ENCODE measurements around the gene KCNH5. TPM values are rescaled to one million over a fixed set of nuclear protein-coding genes. Genes with fewer than 3 reads are reported as not detected.

Gene KCNH5
- total and polyA plus RNA-seq, 12 donors = 0.15 TPM; not detected in 11

DNA sequence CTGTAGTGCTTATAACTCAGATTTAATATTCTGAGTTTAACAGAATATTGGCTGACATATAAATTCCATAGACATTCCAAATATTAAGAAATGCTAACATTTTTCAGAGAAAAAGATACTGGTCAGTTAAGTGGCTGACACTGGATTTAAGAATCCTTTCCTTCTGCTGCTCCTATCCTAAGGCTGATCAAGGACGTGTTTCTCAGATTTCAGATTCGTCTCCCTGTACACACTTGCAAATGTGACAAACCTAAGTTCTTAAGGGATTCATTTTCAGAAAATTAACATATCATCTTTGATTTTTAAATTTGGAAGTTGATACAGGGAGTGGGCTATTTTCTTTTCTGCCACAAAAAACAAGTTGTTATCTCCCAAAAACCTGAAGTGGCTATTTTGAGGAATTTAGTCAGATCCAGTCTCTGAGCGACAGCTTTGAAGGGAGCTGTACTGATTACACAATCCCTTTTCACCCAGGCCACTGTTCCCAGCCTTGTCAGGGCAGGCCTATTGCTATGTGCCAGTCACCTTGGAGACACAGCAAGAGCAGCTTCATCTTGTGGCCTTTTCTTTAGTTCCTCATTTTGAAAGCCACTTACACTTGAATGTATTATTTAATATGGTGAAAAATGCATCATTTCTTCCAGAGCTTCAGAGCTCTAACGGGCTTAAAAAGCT is 370.6 kb downstream of the KCNH5 start:
- Histone ChIP-seq H3K27ac (no peak overlapping the region), H3K4me1 (no peaks in the 10 kb centered on the region), H3K9me3 (peaks cover 0 to 2% (median 0%) of the 10 kb centered on the region in 11 donors), H3K27me3 (no peaks in the 10 kb centered on the region), H3K36me3 (no peaks in the 10 kb centered on the region), H3K4me3 (no peak overlapping the region)
- 44 to 50% methylated on average over 4 of the region's 4 CpGs for WGBS, 2 donors
- no peak for TF ChIP-seq CTCF (IDR thresholded peaks at IDR 0.05)
- DNase-seq (no peak), ATAC-seq (no peak)
- intact Hi-C loops (cut with DNase I) = no loop called here

- ATAC-seq (no peak), DNase-seq (no peak)
- 84 to 89% methylated on average over 4 of the region's 4 CpGs for WGBS, 2 donors
Measured at GRCh38 chr14:62673014-62673755, 372.1 kb downstream of the KCNH5 start.

GRCh38 chr14:62670526-62670925 is 374.7 kb downstream of the KCNH5 start:
- H3K27me3 ChIP-seq = peaks cover 0 to 4% (median 0%) of the 10 kb centered on the region in 7 donors
- TF ChIP-seq CTCF (IDR thresholded peaks at IDR 0.05) = no peak
- intact Hi-C loops (cut with DNase I) = no loop called here
- no peak for ATAC-seq
- H3K4me1 ChIP-seq = no peaks in the 10 kb centered on the region
- DNase-seq = no peak
- H3K4me3 ChIP-seq = no peak overlapping the region
- peaks cover 0 to 2% (median 0%) of the 10 kb centered on the region in 11 donors for H3K9me3 ChIP-seq
- 65 to 70% methylated on average over 2 of the region's 2 CpGs for WGBS, 2 donors
- H3K36me3 ChIP-seq = no peaks in the 10 kb centered on the region
- no peak overlapping the region for H3K27ac ChIP-seq

More at GRCh38 chr14:62673014-62673755, 372.1 kb downstream of the KCNH5 start:
- Histone ChIP-seq H3K27me3 (peaks cover 0 to 4% (median 0%) of the 10 kb centered on the region in 7 donors), H3K4me3 (no peak overlapping the region), H3K9me3 (peaks cover 0 to 2% (median 0%) of the 10 kb centered on the region in 11 donors), H3K27ac (no peak overlapping the region), H3K36me3 (no peaks in the 10 kb centered on the region), H3K4me1 (no peaks in the 10 kb centered on the region)
- intact Hi-C loops (cut with DNase I) = no loop called here
- TF ChIP-seq CTCF (IDR thresholded peaks at IDR 0.05) = no peak

GRCh38 chr14:62667421-62667914 is 377.8 kb downstream of the KCNH5 start:
- H3K27ac ChIP-seq = no peak overlapping the region
- intact Hi-C loops (cut with DNase I) = no loop called here
- ATAC-seq (no peak), DNase-seq (no peak)
- H3K27me3 ChIP-seq = peaks cover 0 to 8% (median 0%) of the 10 kb centered on the region in 7 donors
- H3K36me3 ChIP-seq = no peaks in the 10 kb centered on the region
- no peak for TF ChIP-seq CTCF (IDR thresholded peaks at IDR 0.05)
- H3K9me3 ChIP-seq = no peaks in the 10 kb centered on the region
- WGBS, 2 donors = 84 to 92% methylated on average over 4 of the region's 4 CpGs
- H3K4me3 ChIP-seq = no peak overlapping the region
- H3K4me1 ChIP-seq = no peaks in the 10 kb centered on the region
